Activated CD4-positive, alpha-beta memory T cell treated with anti-CD3 and anti-CD28 coated beads for 36 hours (primary cell): ENCODE measurements around the gene LDLR. TPM values are rescaled to one million over a fixed set of nuclear protein-coding genes. Genes with fewer than 3 reads are reported as not detected.
"Not testable (repeated sequence)": the region's sequence is repeated elsewhere in the genome, so short reads cannot be mapped to it uniquely, and the experiment has no call there.

Experiments used
- CTCF ChIA-PET: fragments of 350-600 bp; sonication (Branson Sonifier 250); formaldehyde crosslinking; loops from one replicate; lab custom pipeline; 2021; ENCODE audit warnings: antibody characterized with exemption, inconsistent platforms; lab: Charles Lee
- POLR2A ChIA-PET: fragments of 350-600 bp; sonication (Branson Sonifier 250); formaldehyde crosslinking; loops from one replicate; lab custom pipeline; 2021; ENCODE audit warnings: antibody characterized with exemption; lab: Charles Lee
- DNase-seq: peaks from one replicate; pipeline ENCODE4 v3.0.0-alpha.2; 2020
- H3K27ac Mint-ChIP-seq: one replicate; pipeline ENCODE4 v1.8.0; 2021; ENCODE audit warnings: mixed read lengths
- H3K27me3 Mint-ChIP-seq: one replicate; pipeline ENCODE4 v1.8.0; 2021; ENCODE audit warnings: mixed read lengths
- H3K36me3 Mint-ChIP-seq: one replicate; pipeline ENCODE4 v1.8.0; 2021; ENCODE audit warnings: mixed read lengths
- H3K4me1 Mint-ChIP-seq: one replicate; pipeline ENCODE4 v1.8.0; 2021; ENCODE audit warnings: low read depth, mixed read lengths
- H3K4me3 Mint-ChIP-seq: one replicate; pipeline ENCODE4 v1.8.0; 2021; ENCODE audit warnings: mild to moderate bottlenecking, mixed read lengths
- H3K9me3 Mint-ChIP-seq: one replicate; pipeline ENCODE4 v1.8.0; 2021; ENCODE audit warnings: mixed read lengths
- intact Hi-C: fragments of 100-400 bp; cut with micrococcal nuclease; formaldehyde crosslinking; loops from one replicate; pipeline ENCODE4 v1.15.1; 2023
- total RNA-seq, 2 experiments: library from RNA; stranded (reverse); gene quantifications; one replicate each; pipeline ENCODE4 v1.2.3, GENCODE V29; 2021

The LDLR gene
- total RNA-seq, 2 experiments from 2014 or later = 71.3 to 81.6 TPM

- peaks cover 50% of the 10 kb centered on the region for H3K36me3 Mint-ChIP-seq
- H3K27ac Mint-ChIP-seq = no peak overlapping the region
These were observed 19.5 kb downstream of the LDLR start for GRCh38 chr19:11108746-11109145.

GRCh38 chr19:11111117-11111770, 22.0 kb downstream of the LDLR start:
- CTCF ChIA-PET = interaction anchor here (0.7 to 2.4 kb wide), 3 partner anchors 15 to 75 kb away, joined by 3 to 12 read pairs (median 4); no protein-coding TSS in a partner anchor
- Mint-ChIP-seq H3K4me3 (no peak overlapping the region), H3K9me3 (no peaks in the 10 kb centered on the region), H3K27ac (no peak overlapping the region), H3K4me1 (no peaks in the 10 kb centered on the region), H3K36me3 (peaks cover 53% of the 10 kb centered on the region), H3K27me3 (no peaks in the 10 kb centered on the region)
- no peak for DNase-seq
- POLR2A ChIA-PET = no interaction called here
- intact Hi-C loops = no loop called here

More at GRCh38 chr19:11108746-11109145, 19.5 kb downstream of the LDLR start:
- Mint-ChIP-seq H3K4me1 (no peaks in the 10 kb centered on the region), H3K27me3 (no peaks in the 10 kb centered on the region), H3K4me3 (no peak overlapping the region), H3K9me3 (no peaks in the 10 kb centered on the region)
- DNase-seq = no peak
- intact Hi-C loops = no loop called here
- ChIA-PET CTCF (no interaction called here), POLR2A (no interaction called here)

- intact Hi-C loops = no loop called here
- POLR2A ChIA-PET = no interaction called here
- no peaks in the 10 kb centered on the region for H3K9me3 Mint-ChIP-seq
These were observed 22.5 kb downstream of the LDLR start for GRCh38 chr19:11111771-11112144.

GRCh38 chr19:11113140-11113708, 24.0 kb downstream of the LDLR start:
- Mint-ChIP-seq H3K4me3 (no peak overlapping the region), H3K27ac (no peak overlapping the region), H3K27me3 (no peaks in the 10 kb centered on the region), H3K4me1 (no peaks in the 10 kb centered on the region), H3K9me3 (no peaks in the 10 kb centered on the region), H3K36me3 (peaks cover 56% of the 10 kb centered on the region)
- ChIA-PET CTCF (interaction anchor here (1.6 kb wide), 1 partner anchor 13 kb away, joined by 6 read pairs; no protein-coding TSS in a partner anchor), POLR2A (no interaction called here)
- intact Hi-C loops = no loop called here
- DNase-seq = no peak

More at GRCh38 chr19:11111771-11112144, 22.5 kb downstream of the LDLR start:
- no peaks in the 10 kb centered on the region for H3K27me3 Mint-ChIP-seq
- peaks cover 54% of the 10 kb centered on the region for H3K36me3 Mint-ChIP-seq
- CTCF ChIA-PET = interaction anchor here (0.7 to 1.6 kb wide), 3 partner anchors 14 to 76 kb away, joined by 3 to 6 read pairs (median 4); no protein-coding TSS in a partner anchor
- H3K27ac Mint-ChIP-seq = no peak overlapping the region
- no peak overlapping the region for H3K4me3 Mint-ChIP-seq
- DNase-seq = no peak
- H3K4me1 Mint-ChIP-seq = no peaks in the 10 kb centered on the region

- no peaks in the 10 kb centered on the region for H3K4me1 Mint-ChIP-seq
- ChIA-PET POLR2A (interaction anchor here (0.6 to 0.7 kb wide), 2 partner anchors 160 to 314 kb away, joined by 3 to 5 read pairs; no protein-coding TSS in a partner anchor), CTCF (no interaction called here)
- no peak for DNase-seq
- H3K27me3 Mint-ChIP-seq = no peaks in the 10 kb centered on the region
- no peak overlapping the region for H3K4me3 Mint-ChIP-seq
- H3K9me3 Mint-ChIP-seq = no peaks in the 10 kb centered on the region
- H3K36me3 Mint-ChIP-seq = peaks cover 59% of the 10 kb centered on the region
- H3K27ac Mint-ChIP-seq = no peak overlapping the region
- intact Hi-C loops = no loop called here
These were observed 25.8 kb downstream of the LDLR start for GRCh38 chr19:11115042-11115441.

GRCh38 chr19:11115895-11116446, 26.7 kb downstream of the LDLR start:
- Mint-ChIP-seq H3K27ac (no peak overlapping the region), H3K4me3 (no peak overlapping the region), H3K9me3 (no peaks in the 10 kb centered on the region), H3K27me3 (no peaks in the 10 kb centered on the region), H3K36me3 (peaks cover 62% of the 10 kb centered on the region), H3K4me1 (no peaks in the 10 kb centered on the region)
- DNase-seq = no peak
- intact Hi-C loops = no loop called here
- POLR2A ChIA-PET = interaction anchor here (0.7 to 1.0 kb wide), 2 partner anchors 10 to 161 kb away, joined by 3 to 5 read pairs; no protein-coding TSS in a partner anchor
- CTCF ChIA-PET = no interaction called here

GRCh38 chr19:11116507-11116906, 27.2 kb downstream of the LDLR start:
- Mint-ChIP-seq H3K27me3 (no peaks in the 10 kb centered on the region), H3K36me3 (peaks cover 60% of the 10 kb centered on the region), H3K27ac (no peak overlapping the region), H3K9me3 (no peaks in the 10 kb centered on the region), H3K4me1 (no peaks in the 10 kb centered on the region), H3K4me3 (no peak overlapping the region)
- intact Hi-C loops = no loop called here
- POLR2A ChIA-PET = interaction anchor here (1.0 kb wide), 1 partner anchor 10 kb away, joined by 3 read pairs; no protein-coding TSS in a partner anchor
- CTCF ChIA-PET = no interaction called here
- no peak for DNase-seq

- POLR2A ChIA-PET = interaction anchor here (0.6 kb wide), 1 partner anchor 77 kb away, joined by 3 read pairs; no protein-coding TSS in a partner anchor
- DNase-seq, H3K9me3 Mint-ChIP-seq, H3K4me3 Mint-ChIP-seq, CTCF ChIA-PET, H3K27me3 Mint-ChIP-seq, H3K4me1 Mint-ChIP-seq, H3K27ac Mint-ChIP-seq, intact Hi-C loops: not testable (repeated sequence)
- H3K36me3 Mint-ChIP-seq = peaks cover 45% of the 10 kb centered on the region
These were observed 32.7 kb downstream of the LDLR start for GRCh38 chr19:11121963-11122362.

GRCh38 chr19:11123114-11123513, 33.9 kb downstream of the LDLR start:
- H3K4me3 Mint-ChIP-seq = no peak overlapping the region
- intact Hi-C loops = no loop called here
- peaks cover 49% of the 10 kb centered on the region for H3K36me3 Mint-ChIP-seq
- no peaks in the 10 kb centered on the region for H3K9me3 Mint-ChIP-seq
- no peaks in the 10 kb centered on the region for H3K4me1 Mint-ChIP-seq
- H3K27me3 Mint-ChIP-seq = no peaks in the 10 kb centered on the region
- no peak overlapping the region for H3K27ac Mint-ChIP-seq
- CTCF ChIA-PET = interaction anchor here (1.5 kb wide), 1 partner anchor 186 kb away, joined by 4 read pairs; no protein-coding TSS in a partner anchor
- POLR2A ChIA-PET = interaction anchor here (0.6 kb wide), 1 partner anchor 32 kb away, joined by 3 read pairs; the partner anchor contains the start of gene SPC24
- DNase-seq = no peak

GRCh38 chr19:11124157-11124556, 34.9 kb downstream of the LDLR start:
- H3K27me3 Mint-ChIP-seq, POLR2A ChIA-PET, H3K4me3 Mint-ChIP-seq, H3K9me3 Mint-ChIP-seq, H3K4me1 Mint-ChIP-seq, intact Hi-C loops, H3K27ac Mint-ChIP-seq, DNase-seq: not testable (repeated sequence)
- peaks cover 42% of the 10 kb centered on the region for H3K36me3 Mint-ChIP-seq
- CTCF ChIA-PET = interaction anchor here (1.2 to 2.7 kb wide), 3 partner anchors 22 to 187 kb away, joined by 3 to 17 read pairs (median 4); partner anchors contain the start of gene LDLR

- H3K27ac Mint-ChIP-seq = no peak overlapping the region
- peaks cover 38% of the 10 kb centered on the region for H3K36me3 Mint-ChIP-seq
- POLR2A ChIA-PET = interaction anchor here (0.7 to 1.1 kb wide), 3 partner anchors 10 to 431 kb away, joined by 3 read pairs; no protein-coding TSS in a partner anchor
These were observed 36.9 kb downstream of the LDLR start for GRCh38 chr19:11125994-11126685.

More at GRCh38 chr19:11125994-11126685, 36.9 kb downstream of the LDLR start:
- no peaks in the 10 kb centered on the region for H3K4me1 Mint-ChIP-seq
- H3K27me3 Mint-ChIP-seq = no peaks in the 10 kb centered on the region
- CTCF ChIA-PET = interaction anchor here (0.5 to 2.7 kb wide), 26 partner anchors 9 to 356 kb away, joined by 3 to 34 read pairs (median 4); partner anchors contain the start of genes LDLR and SMARCA4
- intact Hi-C loops = no loop called here
- peak; percentile 82 for DNase-seq
- H3K9me3 Mint-ChIP-seq = no peaks in the 10 kb centered on the region
- H3K4me3 Mint-ChIP-seq = no peak overlapping the region
